HT-29 (cell line): ENCODE results near the gene GJA4. TPM values are rescaled to one million over a fixed set of nuclear protein-coding genes. Genes with fewer than 3 reads are reported as not detected.

ENCODE experiments used
- DNase-seq: peaks from one replicate; pipeline ENCODE4 v3.0.0-alpha.2; 2015; ENCODE audit warnings: low spot score
- total RNA-seq: library from RNA; depleted of rRNA; stranded (reverse); fragments of >200 nt; shearing (Covaris generic); gene quantifications from 2 replicates; pipeline ENCODE4 v1.2.3, GENCODE V29; 2014; rRNA removed

Gene GJA4
- not detected in 2 replicates for total RNA-seq

DNA sequence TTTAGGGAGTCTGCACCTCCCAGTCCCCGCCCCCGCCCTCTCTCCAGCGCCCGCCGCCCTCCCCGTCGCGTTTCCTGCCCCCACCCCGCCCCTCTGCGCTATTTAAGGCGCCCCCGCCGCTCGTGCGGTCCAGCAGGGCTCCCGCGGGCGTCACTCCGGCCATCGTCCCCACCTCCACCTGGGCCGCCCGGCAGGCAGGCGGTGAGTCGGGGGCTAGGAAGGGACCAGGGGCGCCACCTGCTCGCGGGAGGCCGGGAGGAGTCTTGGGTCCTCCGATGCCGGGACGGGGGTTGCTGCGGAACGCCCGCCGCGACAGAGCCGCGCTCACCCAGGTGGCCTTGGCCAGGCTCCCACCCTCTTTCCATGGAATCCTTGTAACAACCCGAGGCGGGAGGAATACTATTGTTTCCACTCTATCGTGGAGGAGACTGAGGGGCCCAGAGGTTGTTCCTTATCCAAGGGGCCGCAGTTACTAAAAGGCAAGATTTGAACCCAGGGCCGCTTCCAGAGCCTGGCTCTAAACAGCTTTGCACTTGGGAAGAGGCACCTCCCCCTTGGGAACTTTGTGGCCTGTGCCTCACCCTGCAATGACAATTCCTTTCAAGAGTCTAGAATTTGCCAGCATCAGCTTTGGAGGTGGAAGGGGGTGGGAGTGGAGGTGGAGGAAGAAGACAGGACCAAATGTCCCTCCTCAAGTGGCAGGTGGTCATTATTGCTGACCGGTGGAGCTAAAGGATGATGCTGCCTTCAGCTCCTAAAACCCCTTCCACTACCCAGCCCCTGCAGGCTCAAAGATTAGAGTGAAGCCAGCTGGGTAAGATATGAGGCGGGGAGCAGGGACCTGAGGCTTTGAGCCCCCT, at the start of gene GJA4:
TSS of gene GJA4 (plus strand) at position 132 of the 860 bp plus-strand sequence. CDS start 1,215 bp downstream, outside the sequence.
- no peak for DNase-seq

GRCh38 chr1:34743775-34744174, 49.0 kb upstream of the GJA4 start:
- no peak for DNase-seq

DNA sequence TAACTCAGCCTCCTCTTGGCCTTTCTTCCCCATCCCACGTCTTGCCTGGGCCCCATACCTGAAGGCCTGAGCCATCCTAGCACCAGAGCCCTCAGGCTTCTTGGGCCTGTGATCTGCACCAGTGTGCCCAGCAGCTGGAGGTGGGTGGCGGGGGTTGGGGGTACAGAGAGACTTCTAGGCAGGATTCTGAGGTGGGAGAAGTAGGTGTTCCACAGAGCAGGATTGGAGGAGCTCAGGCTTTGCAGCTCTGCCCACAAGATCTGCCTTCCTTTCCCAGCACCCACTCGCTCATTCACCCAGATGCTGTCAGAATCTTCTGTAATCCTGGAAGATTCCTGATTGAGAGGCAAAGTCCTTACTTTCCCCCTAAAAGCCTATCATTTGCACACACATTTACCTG, 47.9 kb upstream of the GJA4 start:
- no peak for DNase-seq

- no peak for DNase-seq
Measured at GRCh38 chr1:34745666-34746065, 47.1 kb upstream of the GJA4 start.

DNA sequence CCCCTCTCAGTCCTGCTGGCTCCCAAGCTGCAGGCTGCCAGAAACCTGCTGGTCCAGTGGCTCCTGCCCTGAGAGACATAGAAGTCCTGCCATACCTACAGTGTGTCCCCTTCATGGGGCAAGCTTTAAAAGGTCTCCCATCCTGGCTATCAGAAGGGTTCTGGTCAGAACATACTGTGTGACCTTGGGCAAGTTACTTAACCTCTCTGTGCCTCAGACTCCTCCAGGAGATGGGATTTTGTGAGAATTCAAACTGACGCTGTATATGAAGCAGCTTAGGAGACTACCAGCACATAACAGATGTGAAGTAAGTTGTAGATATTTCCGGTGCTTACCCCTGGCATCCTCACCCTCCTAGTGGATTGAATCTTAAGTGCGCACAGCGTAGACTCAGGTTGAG, 46.7 kb upstream of the GJA4 start:
- no peak for DNase-seq

DNA sequence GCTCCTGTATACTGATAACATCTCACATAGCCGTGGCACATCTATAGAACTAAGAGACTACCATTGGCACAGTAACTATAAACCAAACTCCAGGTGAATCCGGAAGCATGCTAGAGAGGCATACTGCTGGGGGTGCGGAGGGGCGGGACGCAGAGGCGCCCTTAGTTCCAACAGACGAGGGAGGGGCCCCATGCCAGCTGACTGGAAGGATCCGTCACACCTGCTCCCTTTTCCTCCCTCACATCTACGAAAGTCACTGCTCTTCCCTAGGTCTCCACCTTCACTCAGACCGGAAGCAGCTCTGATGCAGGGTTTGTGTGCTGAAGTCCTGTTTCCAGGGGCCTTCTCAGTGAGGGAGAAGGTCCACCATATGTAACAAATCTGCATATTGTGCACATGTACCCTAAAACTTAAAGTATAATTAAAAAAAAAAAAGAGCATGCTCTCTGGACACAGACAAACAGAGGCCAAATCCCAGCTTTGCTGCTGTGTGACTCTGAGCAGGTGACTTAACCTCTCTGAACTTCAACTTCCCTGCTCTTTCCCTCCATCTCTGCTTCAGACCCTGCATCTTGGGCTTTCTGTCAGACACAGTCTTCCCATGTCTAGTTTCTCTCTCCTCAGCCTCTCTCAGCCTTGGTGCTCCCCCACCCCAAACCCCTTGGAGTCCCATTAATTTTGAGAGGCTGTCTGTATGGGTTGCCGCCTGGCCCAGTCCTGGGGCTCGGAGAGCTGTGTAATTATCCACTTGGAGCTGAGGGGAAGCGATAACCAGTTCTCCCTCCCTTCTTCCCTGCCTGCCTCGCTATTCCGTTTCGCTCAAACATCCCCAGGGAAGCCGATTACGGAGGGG, 45.8 kb upstream of the GJA4 start:
- DNase-seq: no peak

GRCh38 chr1:34747638-34747941, 45.2 kb upstream of the GJA4 start:
- DNase-seq: no peak

DNA sequence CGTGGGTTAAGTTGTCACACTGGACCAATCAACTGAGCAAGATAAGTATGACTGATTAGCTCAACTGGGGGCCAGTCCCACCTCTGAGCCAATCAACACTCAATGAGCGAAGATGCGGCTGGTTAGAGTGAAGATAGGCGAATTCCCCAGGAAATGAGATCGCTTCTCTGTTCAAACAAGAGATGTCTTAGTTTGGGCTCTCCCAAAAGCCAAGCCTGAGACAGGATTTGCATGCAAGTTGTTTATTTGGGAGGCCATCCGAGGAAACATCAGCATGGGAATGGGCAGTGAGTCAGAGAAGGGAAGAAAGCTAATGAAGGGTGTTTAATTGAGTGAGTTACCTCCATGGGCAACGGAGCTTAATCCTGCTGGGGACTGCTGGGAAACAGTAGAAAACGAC, 42.8 kb upstream of the GJA4 start:
- no peak for DNase-seq

DNA sequence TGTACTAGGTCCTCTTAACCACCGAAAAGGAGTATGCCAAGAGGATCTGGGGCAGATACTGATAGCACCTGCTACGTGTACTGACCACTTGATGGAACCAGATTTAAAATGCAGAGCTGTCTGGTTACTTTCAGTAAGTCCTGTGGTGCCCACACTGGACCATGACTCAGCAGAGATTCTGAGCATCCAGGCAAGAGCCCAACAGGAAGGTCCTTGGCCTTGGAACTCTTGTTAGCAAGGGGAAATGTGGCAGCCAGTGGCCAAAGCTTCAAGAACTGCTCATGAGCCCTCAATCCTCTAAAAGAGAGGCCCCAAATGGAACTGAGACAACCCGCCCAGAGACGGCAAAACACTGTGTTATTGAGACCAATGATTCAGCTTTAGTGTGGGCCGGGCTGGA, 42.2 kb upstream of the GJA4 start:
- DNase-seq: no peak

DNA sequence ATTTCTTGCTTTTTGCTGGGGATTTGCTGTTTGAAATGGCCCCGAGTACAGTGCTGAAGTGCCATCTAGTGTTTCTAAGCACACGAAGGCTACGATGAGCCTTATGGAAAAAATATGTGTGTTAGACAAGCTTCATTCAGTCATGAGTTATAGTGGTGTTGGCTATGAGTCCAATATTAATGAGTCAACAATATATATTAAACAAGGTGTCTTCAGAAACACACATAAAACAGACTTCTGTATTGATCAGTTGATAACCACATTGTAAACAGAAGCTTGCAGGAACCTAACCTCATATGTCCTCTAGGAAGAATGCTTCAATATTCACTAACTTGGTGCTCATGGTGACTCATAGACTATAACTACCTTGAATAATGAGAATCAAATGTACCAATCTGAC, 39.6 kb upstream of the GJA4 start:
- no peak for DNase-seq

DNA sequence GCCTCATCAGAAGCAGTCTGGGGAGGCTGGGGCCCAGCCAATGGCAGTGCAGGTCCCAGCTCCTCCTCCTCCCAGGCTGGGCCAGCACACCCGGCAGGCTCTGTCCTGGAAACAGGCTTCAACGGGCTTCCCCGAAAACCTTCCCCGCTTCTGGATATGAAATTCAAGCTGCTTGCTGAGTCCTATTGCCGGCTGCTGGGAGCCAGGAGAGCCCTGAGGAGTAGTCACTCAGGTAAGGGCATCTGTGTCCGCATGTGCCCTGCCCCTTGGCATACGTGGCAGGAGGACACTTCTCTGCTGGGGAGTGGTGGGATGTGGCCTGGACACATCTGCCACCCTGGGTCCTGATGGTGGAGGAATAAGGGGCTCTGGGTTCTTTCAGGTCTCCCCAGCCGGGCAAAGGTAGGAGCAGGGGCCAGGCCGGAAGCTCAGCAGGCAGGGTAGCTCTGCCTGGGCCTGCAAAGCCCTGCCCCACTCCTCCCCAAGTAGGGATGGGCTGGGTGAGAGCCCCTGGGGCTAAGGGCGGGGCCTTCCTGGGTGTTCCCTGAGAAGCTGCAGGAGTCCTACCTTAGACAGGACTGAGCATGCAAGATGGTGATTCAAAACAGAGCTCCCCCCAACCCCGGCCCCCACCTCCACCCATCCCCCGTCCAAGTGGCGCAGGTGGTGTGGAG, 37.7 kb upstream of the GJA4 start, which contains the start of gene GJB5:
TSS of gene GJB5 (plus strand) at position 84 of the 674 bp plus-strand sequence. CDS start 2,284 bp downstream, outside the sequence.
- no peak for DNase-seq

DNA sequence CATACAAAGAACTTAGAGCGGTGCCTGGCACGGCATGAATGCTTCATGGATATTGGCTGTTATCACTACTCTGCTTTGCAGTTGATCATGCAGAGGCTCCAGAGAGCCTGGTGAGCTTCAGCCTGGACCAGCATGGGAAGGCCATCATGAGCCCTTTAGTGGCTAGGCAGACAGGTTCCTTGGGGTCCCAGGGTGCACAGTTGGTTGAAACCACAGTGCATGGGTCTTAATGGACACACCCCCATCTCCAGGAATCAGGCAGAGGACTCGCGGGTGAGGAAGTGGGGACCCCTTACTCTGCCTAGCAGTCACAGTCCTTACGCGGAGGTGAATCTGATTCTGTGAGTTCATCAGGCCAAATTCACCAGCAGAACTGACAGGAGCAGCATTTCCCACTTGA, 36.8 kb upstream of the GJA4 start:
- DNase-seq: no peak

DNA sequence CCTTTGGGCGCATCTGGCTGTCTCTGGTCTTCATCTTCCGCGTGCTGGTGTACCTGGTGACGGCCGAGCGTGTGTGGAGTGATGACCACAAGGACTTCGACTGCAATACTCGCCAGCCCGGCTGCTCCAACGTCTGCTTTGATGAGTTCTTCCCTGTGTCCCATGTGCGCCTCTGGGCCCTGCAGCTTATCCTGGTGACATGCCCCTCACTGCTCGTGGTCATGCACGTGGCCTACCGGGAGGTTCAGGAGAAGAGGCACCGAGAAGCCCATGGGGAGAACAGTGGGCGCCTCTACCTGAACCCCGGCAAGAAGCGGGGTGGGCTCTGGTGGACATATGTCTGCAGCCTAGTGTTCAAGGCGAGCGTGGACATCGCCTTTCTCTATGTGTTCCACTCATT, 35.4 kb upstream of the GJA4 start:
- DNase-seq: no peak

- no peak for DNase-seq
Measured at GRCh38 chr1:34758751-34759150, 34.0 kb upstream of the GJA4 start.

DNA sequence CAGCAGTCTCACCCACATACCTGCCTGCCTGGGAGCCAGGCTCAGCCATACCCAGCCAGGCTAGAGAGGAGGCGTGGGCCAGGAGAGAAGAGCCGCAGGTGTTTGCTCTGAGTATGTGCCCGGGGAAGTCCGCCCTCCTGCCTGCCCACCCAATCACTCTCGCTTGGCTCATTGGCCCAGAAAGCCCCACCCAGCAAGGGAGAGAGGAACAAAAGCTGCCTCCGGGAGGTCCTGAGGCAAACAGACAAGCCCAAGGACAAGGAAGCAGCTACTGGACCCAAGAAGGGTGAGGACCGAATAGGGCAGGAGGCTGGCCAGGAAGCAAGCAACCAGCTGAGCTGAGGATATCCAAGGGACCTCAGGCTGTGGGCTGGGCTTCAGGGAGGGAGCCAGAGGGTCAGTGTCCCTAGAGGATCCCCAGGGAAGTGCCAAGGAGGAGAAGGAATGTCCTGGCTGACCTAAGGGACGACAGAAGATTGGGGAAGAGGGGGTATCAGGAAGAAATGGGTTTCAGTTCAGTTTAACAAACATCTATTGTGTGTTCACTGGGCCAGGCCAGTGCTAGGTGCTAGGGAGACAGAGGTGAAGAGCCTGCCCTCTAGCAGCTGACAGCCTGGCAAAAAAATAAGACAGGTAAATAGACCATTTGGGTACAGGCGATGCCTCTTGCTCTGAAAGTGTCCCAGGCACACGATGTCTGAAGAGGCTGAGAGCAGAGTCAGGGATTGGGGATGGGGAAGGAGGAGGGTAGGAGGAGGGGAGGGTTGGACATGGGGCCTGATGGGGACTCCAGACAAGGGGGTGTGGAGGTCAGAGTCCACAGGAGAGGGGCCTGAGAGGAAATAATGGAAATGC, 33.1 kb upstream of the GJA4 start, which contains the start of gene GJB4:
TSS of gene GJB4 (plus strand) at position 238 of the 855 bp plus-strand sequence. CDS start 1,515 bp downstream, outside the sequence.
- peak; percentile 39 for DNase-seq

DNA sequence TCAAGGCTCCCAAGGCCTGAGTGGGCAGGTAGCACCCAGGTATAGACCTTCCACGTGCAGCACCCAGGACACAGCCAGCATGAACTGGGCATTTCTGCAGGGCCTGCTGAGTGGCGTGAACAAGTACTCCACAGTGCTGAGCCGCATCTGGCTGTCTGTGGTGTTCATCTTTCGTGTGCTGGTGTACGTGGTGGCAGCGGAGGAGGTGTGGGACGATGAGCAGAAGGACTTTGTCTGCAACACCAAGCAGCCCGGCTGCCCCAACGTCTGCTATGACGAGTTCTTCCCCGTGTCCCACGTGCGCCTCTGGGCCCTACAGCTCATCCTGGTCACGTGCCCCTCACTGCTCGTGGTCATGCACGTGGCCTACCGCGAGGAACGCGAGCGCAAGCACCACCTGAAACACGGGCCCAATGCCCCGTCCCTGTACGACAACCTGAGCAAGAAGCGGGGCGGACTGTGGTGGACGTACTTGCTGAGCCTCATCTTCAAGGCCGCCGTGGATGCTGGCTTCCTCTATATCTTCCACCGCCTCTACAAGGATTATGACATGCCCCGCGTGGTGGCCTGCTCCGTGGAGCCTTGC, 31.5 kb upstream of the GJA4 start:
- DNase-seq: no peak

DNA sequence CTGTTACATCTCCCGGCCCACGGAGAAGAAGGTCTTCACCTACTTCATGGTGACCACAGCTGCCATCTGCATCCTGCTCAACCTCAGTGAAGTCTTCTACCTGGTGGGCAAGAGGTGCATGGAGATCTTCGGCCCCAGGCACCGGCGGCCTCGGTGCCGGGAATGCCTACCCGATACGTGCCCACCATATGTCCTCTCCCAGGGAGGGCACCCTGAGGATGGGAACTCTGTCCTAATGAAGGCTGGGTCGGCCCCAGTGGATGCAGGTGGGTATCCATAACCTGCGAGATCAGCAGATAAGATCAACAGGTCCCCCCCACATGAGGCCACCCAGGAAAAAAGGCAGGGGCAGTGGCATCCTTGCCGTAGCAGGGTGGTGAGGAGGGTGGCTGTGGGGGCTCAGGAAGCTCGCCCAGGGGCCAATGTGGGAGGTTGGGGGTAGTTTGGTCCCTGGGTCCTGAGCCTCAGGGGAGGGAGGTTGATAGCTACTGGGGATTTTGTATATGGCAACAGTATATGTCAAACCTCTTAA, 31.0 kb upstream of the GJA4 start:
- DNase-seq: no peak

- no peak for DNase-seq
Measured at GRCh38 chr1:34762474-34763141, 30.2 kb upstream of the GJA4 start.

DNA sequence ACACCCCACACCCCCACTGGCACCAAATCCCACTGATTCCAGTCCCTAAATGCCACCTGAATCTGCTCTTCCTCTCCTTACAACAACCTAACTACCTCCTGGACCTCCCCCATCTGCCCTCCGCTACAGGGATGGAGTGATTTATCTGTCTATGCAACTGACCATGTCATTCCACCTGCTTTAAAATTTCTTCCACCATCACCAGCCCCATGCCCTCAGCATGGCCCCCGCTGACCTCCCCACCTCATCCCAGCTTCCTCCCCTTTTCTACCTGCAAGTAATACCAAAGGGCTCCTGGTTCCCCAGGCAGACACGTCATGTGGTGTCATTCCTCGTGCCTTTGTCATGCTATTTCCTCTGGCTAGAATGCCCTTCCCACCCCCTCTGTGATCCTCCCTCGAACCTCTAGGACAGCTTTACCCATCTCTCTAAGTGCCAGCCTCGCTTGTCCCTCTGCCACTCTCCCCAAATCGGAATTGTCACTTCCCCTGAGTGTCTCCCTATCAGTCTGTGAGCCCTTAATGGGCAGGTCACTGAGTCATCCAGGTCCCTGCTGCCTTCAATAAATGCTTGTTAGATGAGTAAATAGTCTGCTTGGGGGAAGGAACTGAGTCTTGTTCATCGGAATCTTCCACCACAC, 29.5 kb upstream of the GJA4 start:
- peak; percentile 67 for DNase-seq
